IMR-90 (cell line): ENCODE results near the gene PPP1R37. TPM values are rescaled to one million over a fixed set of nuclear protein-coding genes. Genes with fewer than 3 reads are reported as not detected.

Experiments used
- ATAC-seq: fragments of 200-7000 bp; cut with Tn5 transposase; 2 replicates; pipeline ENCODE4 v1.9.1; 2020; ENCODE audit warnings: low read depth, mild to moderate bottlenecking, moderate library complexity
- BruUV-seq: library from RNA; stranded (reverse); fragments of 400-500 nt; replicated peaks from 2 replicates; lab custom pipeline; 2021; lab: Mats Ljungman, UMichigan
- CTCF ChIA-PET: fragments of 300-600 bp; formaldehyde crosslinking; extraction: SDS; loops from one replicate; lab custom pipeline; 2021; ENCODE audit warnings: antibody characterized with exemption; lab: Yijun Ruan, JAX
- POLR2A ChIA-PET: fragments of 300-600 bp; sonication (Branson Sonifier 250); formaldehyde crosslinking; loops from one replicate; lab custom pipeline; 2022; ENCODE audit warnings: antibody characterized with exemption; ENCODE audit not compliant: unreplicated experiment; lab: Charles Lee
- DNase-seq: peaks from one replicate; pipeline ENCODE4 v3.0.0; 2013
- H2AFZ ChIP-seq: replicated peaks from 2 replicates; pipeline ENCODE3; 2013; ENCODE audit warnings: low read length, mild to moderate bottlenecking; ENCODE audit not compliant: poor library complexity
- H2AK5ac ChIP-seq: 2 replicates; pipeline ENCODE4 v1.6.1; 2013; ENCODE audit warnings: low read depth, low read length, inconsistent platforms
- H2AK9ac ChIP-seq: replicated peaks from 2 replicates; pipeline ENCODE3; 2013; ENCODE audit warnings: mild to moderate bottlenecking, low read depth, low read length, moderate library complexity; ENCODE audit not compliant: poor library complexity
- H2BK120ac ChIP-seq: 2 replicates; pipeline ENCODE4 v1.6.1; 2013; ENCODE audit warnings: low read depth, low read length, inconsistent platforms
- H2BK15ac ChIP-seq: 3 replicates; pipeline ENCODE4 v1.6.1; 2013; ENCODE audit warnings: low read depth, low read length, inconsistent platforms
- H2BK20ac ChIP-seq: 2 replicates; pipeline ENCODE4 v1.6.1; 2013; ENCODE audit warnings: low read depth, mild to moderate bottlenecking, inconsistent platforms, low read length, moderate library complexity
- H2BK5ac ChIP-seq: 2 replicates; pipeline ENCODE4 v1.6.1; 2013; ENCODE audit warnings: mild to moderate bottlenecking, low read depth, low read length, inconsistent platforms; ENCODE audit not compliant: poor library complexity, severe bottlenecking
- H3K14ac ChIP-seq: replicated peaks from 2 replicates; pipeline ENCODE4 v1.6.1; 2013; ENCODE audit warnings: low read depth, low read length, inconsistent platforms
- H3K18ac ChIP-seq: 2 replicates; pipeline ENCODE4 v1.6.1; 2013; ENCODE audit warnings: low read depth, low read length, control low read depth
- H3K23ac ChIP-seq: 2 replicates; pipeline ENCODE4 v1.6.1; 2013; ENCODE audit warnings: low read depth, low read length, inconsistent platforms
- H3K27ac ChIP-seq: 2 replicates; pipeline ENCODE4 v1.5.1; 2013; ENCODE audit warnings: mild to moderate bottlenecking, control low read depth, low read length; ENCODE audit not compliant: insufficient read depth
- H3K27me3 ChIP-seq: 2 replicates; pipeline ENCODE4 v1.6.1; 2013; ENCODE audit warnings: low read length; ENCODE audit not compliant: control insufficient read depth, insufficient read depth
- H3K36me3 ChIP-seq: 2 replicates; pipeline ENCODE4 v1.6.1; 2013; ENCODE audit warnings: low read length, mixed read lengths; ENCODE audit not compliant: control insufficient read depth, insufficient read depth
- H3K4ac ChIP-seq: 2 replicates; pipeline ENCODE4 v1.6.1; 2013; ENCODE audit warnings: low read depth, low read length, inconsistent platforms
- H3K4me1 ChIP-seq: 2 replicates; pipeline ENCODE4 v1.6.1; 2013; ENCODE audit warnings: low read length, mixed read lengths; ENCODE audit not compliant: control insufficient read depth, insufficient read depth
- H3K4me2 ChIP-seq: 2 replicates; pipeline ENCODE4 v1.6.1; 2013; ENCODE audit warnings: low read depth, mild to moderate bottlenecking, control low read depth, low read length, moderate library complexity
- H3K4me3 ChIP-seq: 2 replicates; pipeline ENCODE4 v1.5.1; 2013; ENCODE audit warnings: low read depth, mild to moderate bottlenecking, control low read depth, low read length, moderate library complexity; ENCODE audit not compliant: insufficient read depth
- H3K56ac ChIP-seq: 2 replicates; pipeline ENCODE4 v1.6.1; 2013; ENCODE audit warnings: low read length, inconsistent platforms; ENCODE audit not compliant: insufficient read depth; ENCODE audit errors: extremely low read depth
- H3K79me1 ChIP-seq, 2 experiments: 2 replicates each; pipeline ENCODE4 v1.6.1; 2013; ENCODE audit warnings: low read length in 2 of 2, inconsistent platforms in 1 of 2, low read depth in 1 of 2
- H3K9ac ChIP-seq: 2 replicates; pipeline ENCODE4 v1.6.1; 2013; ENCODE audit warnings: low read depth, low read length, control low read depth
- H3K9me1 ChIP-seq: 2 replicates; pipeline ENCODE4 v1.6.1; 2013; ENCODE audit warnings: low read length, inconsistent platforms; ENCODE audit not compliant: insufficient read depth
- H3K9me3 ChIP-seq: 2 replicates; pipeline ENCODE4 v1.6.1; 2013; ENCODE audit warnings: low read length; ENCODE audit not compliant: control insufficient read depth, insufficient read depth
- H4K20me1 ChIP-seq: 2 replicates; pipeline ENCODE4 v1.6.1; 2013; ENCODE audit warnings: low read length, inconsistent platforms; ENCODE audit not compliant: insufficient read depth
- H4K5ac ChIP-seq: 2 replicates; pipeline ENCODE4 v1.6.1; 2013; ENCODE audit warnings: mild to moderate bottlenecking, low read depth, low read length, control low read depth
- H4K8ac ChIP-seq, 2 experiments: 2 replicates each; pipeline ENCODE4 v1.6.1; 2013; ENCODE audit warnings: low read depth in 2 of 2, low read length in 2 of 2, control low read depth in 1 of 2, inconsistent platforms in 1 of 2
- H4K91ac ChIP-seq: 2 replicates; pipeline ENCODE4 v1.6.1; 2013; ENCODE audit warnings: low read depth, low read length, inconsistent platforms; ENCODE audit not compliant: insufficient read depth
- BHLHE40 ChIP-seq: fragments of 150-350 bp; IDR thresholded peaks from 2 replicates; pipeline ENCODE4 v1.6.1; 2016; ENCODE audit warnings: mild to moderate bottlenecking, low read depth, low read length
- CEBPB ChIP-seq: IDR thresholded peaks from 2 replicates; pipeline ENCODE4 v1.6.1; 2012; ENCODE audit warnings: low read depth, low read length, improper control_type of control experiment
- CHD1 ChIP-seq: IDR thresholded peaks from 2 replicates; pipeline ENCODE4 v1.6.1; 2012; ENCODE audit warnings: low read depth, low read length, improper control_type of control experiment
- ELK1 ChIP-seq: fragments of 150-350 bp; IDR thresholded peaks from 2 replicates; pipeline ENCODE4 v1.6.1; 2016; ENCODE audit warnings: low read depth, mild to moderate bottlenecking, low read length, moderate library complexity, borderline replicate concordance
- MAZ ChIP-seq: IDR thresholded peaks from 2 replicates; pipeline ENCODE4 v1.6.1; 2012; ENCODE audit warnings: low read depth, mild to moderate bottlenecking, low read length, improper control_type of control experiment, moderate library complexity, borderline replicate concordance
- MXI1 ChIP-seq: IDR thresholded peaks from 2 replicates; pipeline ENCODE4 v1.6.1; 2012; ENCODE audit warnings: low read depth, mild to moderate bottlenecking, low read length, moderate library complexity, borderline replicate concordance
- POLR2A ChIP-seq: IDR thresholded peaks from 2 replicates; pipeline ENCODE4 v1.6.1; 2012; ENCODE audit warnings: mild to moderate bottlenecking, low read depth, low read length
- RFX5 ChIP-seq: IDR thresholded peaks from 2 replicates; pipeline ENCODE4 v1.8.0; 2012; ENCODE audit warnings: low read depth, mild to moderate bottlenecking, low read length, moderate library complexity
- SMC3 ChIP-seq: fragments of 150-350 bp; IDR thresholded peaks from 2 replicates; pipeline ENCODE4 v1.6.1; 2016; ENCODE audit warnings: low read depth, mild to moderate bottlenecking, antibody characterized with exemption, low read length, moderate library complexity
- USF2 ChIP-seq: fragments of 150-350 bp; IDR thresholded peaks from 2 replicates; pipeline ENCODE4 v1.6.1; 2017; ENCODE audit warnings: mild to moderate bottlenecking, antibody characterized with exemption, low read length, low read depth
- WGBS, 2 experiments: methylation state at CpG; one replicate each; pipeline versions ENCODE4 v1.1.5 to v1.1.7; 2013; ENCODE audit warnings: missing lambda C conversion rate in 2 of 2; ENCODE audit not compliant: insufficient read length in 1 of 2; ENCODE audit errors: extremely low coverage in 2 of 2; 5-methylcytosine and 5-hydroxymethylcytosine counted together
- dilution Hi-C: fragments of 300-500 bp; cut with HindIII; formaldehyde crosslinking; loops from one replicate; pipeline ENCODE4 v1.14.3; 2018; ENCODE audit warnings: low sequenced_read_pairs; ENCODE audit not compliant: unreplicated experiment
- in situ Hi-C: fragments of 300-500 bp; cut with MboI; formaldehyde crosslinking; loops from 3 replicates; pipeline ENCODE4 v1.14.3; 2019; ENCODE audit warnings: low sequenced_read_pairs, inconsistent platforms, mixed read lengths
- intact Hi-C: fragments of 100-400 bp; cut with micrococcal nuclease; formaldehyde crosslinking; loops from 2 replicates; pipeline ENCODE4 v1.10.0; 2022
- polyA plus RNA-seq, 3 experiments: library from polyadenylated mRNA; depleted of rRNA; stranded (reverse); fragments of >200 nt; gene quantifications; 2 replicates each; pipeline ENCODE4 v1.2.3, GENCODE V29; 2012; ENCODE audit warnings: low replicate concordance in 1 of 3
- total RNA-seq: library from RNA; depleted of rRNA; stranded (reverse); fragments of >200 nt; gene quantifications from 2 replicates; pipeline ENCODE4 v1.2.3, GENCODE V29; 2012
- TF ChIP-seq, protein P1 (sequence below): conservative IDR thresholded peaks from 2 replicates; pipeline ENCODE4 v1.5.1; 2012; ENCODE audit warnings: mild to moderate bottlenecking, low read depth, low read length, improper control_type of control experiment

The PPP1R37 gene
- total and polyA plus RNA-seq, 2 of the 4 experiments (the other 2 are of a cell fraction) = 13.1 to 18.5 TPM

DNA sequence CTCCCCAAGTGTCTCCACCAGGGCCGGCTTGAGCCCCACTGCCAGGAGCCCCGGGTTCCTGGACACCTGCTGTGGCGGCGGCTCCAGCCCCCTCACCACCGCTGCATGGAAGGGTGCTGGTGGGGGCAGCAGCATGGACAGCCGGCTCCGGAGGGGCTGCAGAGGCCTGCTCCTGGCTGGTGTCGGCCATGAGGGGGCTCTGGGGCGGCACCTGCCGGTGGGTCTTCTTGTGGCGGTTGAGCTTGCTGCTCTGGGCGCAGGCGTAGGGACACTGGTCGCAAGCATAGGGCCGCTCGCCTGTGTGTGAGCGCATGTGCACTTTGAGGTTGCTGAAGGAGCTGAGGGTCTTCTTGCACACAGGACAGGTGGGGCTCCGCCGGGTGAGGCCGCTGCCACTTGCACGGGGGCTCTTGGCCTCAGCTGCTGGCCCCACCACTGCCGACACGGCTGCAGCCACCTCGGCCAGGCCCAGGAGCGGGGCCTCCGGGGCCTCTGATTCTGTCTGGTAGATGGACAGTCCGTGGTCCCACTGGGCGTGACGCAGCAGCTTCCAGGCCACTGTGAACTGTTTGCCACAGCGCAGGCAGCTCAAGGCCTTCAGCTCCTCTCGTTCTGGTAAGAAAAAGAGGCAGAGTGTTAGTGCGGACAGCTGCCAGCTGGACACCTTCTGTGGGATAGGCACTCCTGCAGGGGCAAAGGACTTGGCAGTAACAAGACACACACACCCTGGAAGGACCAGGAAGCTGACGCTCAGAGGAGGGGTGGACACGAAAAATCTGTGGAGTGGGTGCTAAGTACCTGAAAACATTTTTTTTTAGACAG is 20.8 kb upstream of the PPP1R37 start (continued):
- TF ChIP-seq CEBPB = no peak

DNA sequence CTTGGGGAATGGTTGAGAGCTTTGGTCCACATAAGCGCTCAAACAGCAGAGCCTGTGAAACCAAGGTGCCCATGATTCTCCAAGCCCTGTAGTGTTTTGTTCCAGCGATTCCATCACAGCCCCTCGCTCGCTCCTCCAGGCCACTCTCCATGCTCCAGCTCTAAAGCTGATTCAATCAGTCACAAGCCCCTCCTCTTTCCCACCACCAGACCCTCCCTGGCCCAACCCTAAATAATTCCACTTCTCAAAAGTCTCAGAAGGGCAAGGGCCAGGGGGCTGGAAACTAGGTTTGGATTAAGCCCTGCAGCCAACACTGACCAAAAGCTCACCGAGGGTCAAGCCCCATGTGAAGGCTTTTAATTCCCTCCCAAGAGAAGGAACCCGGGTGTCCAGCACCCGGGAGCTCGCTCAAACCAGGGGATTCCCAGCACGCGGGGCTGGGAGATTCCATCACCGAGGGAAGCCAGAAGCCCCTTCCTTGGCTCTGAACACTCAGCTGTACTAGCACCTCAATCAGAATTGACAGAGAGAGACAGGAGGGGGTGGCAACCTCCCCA is 18.2 kb upstream of the PPP1R37 start:
- ATAC-seq (no peak), DNase-seq (no peak)
- Histone ChIP-seq H2BK120ac (no peak overlapping the region), H4K91ac (no peak overlapping the region), H4K8ac (no peak overlapping the region), H3K27me3 (no peaks in the 10 kb centered on the region), H3K14ac (no peak overlapping the region), H4K20me1 (no peaks in the 10 kb centered on the region), H3K56ac (no peak overlapping the region), H2BK15ac (no peak overlapping the region; the same call in 2 of the 3 replicates), H3K9me3 (no peaks in the 10 kb centered on the region), H3K4me2 (no peak overlapping the region), H2AK9ac (no peak overlapping the region), H3K23ac (no peak overlapping the region), H2BK20ac (no peak overlapping the region), H3K27ac (no peak overlapping the region), H3K36me3 (peaks cover 18% of the 10 kb centered on the region), H3K79me1 (peaks cover 6 to 14% of the 10 kb centered on the region in 2 experiments; a peak in 3 of 4 replicates), H3K4me1 (peaks cover 3% of the 10 kb centered on the region; the same call in 1 of the 2 replicates), H4K5ac (no peak overlapping the region), H3K9me1 (peaks cover 10% of the 10 kb centered on the region), H3K4me3 (no peak overlapping the region), H3K4ac (no peak overlapping the region), H2AK5ac (no peak overlapping the region), H2AFZ (peak overlapping the region; percentile 14), H3K18ac (no peak overlapping the region), H3K9ac (no peak overlapping the region), H2BK5ac (no peak overlapping the region)
- dilution Hi-C loops (no loop called here), intact Hi-C loops (no loop called here), in situ Hi-C loops (no loop called here)
- ChIA-PET POLR2A (no interaction called here), CTCF (no interaction called here)
- BruUV-seq = no TSS peak
- 60% methylated on average over 1 of the region's 11 CpGs; no CpG with 5 or more reads in 1 of the 2 experiments for WGBS, 2 experiments
- TF ChIP-seq MXI1 (no peak), POLR2A (no peak), USF2 (no peak), SMC3 (no peak), RFX5 (no peak), BHLHE40 (no peak), CEBPB (no peak), MAZ (no peak), CHD1 (no peak), ELK1 (no peak)
- TF ChIP-seq, protein P1, sequence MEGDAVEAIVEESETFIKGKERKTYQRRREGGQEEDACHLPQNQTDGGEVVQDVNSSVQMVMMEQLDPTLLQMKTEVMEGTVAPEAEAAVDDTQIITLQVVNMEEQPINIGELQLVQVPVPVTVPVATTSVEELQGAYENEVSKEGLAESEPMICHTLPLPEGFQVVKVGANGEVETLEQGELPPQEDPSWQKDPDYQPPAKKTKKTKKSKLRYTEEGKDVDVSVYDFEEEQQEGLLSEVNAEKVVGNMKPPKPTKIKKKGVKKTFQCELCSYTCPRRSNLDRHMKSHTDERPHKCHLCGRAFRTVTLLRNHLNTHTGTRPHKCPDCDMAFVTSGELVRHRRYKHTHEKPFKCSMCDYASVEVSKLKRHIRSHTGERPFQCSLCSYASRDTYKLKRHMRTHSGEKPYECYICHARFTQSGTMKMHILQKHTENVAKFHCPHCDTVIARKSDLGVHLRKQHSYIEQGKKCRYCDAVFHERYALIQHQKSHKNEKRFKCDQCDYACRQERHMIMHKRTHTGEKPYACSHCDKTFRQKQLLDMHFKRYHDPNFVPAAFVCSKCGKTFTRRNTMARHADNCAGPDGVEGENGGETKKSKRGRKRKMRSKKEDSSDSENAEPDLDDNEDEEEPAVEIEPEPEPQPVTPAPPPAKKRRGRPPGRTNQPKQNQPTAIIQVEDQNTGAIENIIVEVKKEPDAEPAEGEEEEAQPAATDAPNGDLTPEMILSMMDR = no peak
